Measurements from ENCODE around the gene TIMM44. TPM values are rescaled to one million over a fixed set of nuclear protein-coding genes. Genes with fewer than 3 reads are reported as not detected.
A peak's percentile ranks its signal among the peaks of the same experiment; 100 is the strongest.

The TIMM44 gene
- total RNA-seq, 2 donors from 2014 or later: 37.2 to 47.8 TPM

DNA sequence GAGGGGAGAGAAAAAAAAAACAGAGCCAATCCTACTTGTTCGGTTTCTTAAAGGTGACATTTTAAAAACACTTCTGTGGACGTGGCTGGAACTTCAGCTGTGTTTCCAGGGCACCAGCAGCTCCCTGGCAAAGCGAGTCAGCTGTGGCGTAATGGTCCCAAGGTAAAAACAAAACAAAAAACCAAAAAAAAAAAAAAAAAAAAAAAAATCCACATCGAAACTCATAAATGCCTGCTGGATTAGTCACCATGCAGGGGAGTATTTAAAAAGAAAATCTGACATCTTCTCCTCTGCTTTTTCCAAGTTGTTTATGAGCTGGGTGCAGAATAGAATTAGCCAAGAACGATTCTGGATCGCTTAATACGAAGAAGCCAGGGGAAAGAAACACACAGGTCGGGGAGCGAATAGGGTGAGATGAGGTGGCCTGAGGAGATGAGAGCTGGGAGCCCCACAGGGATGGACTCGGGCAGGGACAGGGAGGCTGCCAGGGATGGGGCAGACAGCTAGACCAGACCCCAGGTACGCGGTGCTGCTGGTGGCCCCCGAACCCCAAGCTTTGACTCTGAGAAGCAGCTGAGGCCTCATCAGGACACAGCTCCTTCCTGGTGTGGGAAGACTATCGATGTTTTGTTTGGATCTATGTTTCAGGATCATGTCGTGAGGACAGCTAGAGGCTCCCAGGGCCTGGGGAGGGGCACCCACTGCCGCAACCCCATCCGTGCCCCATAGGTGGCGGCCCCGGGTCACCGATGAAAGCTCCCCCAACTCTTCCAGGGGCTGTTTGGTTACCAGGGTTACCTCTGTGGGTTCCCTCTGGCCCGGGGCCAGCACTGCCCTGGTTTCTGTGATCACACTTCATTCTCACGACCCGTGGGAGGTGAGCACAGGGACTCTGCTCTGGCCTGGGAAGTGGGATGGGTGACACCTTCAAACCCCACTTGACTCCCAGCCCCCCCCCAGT lies 14.4 kb downstream of the TIMM44 start:
- intact Hi-C loops (cut with DNase I): loop anchor here in 1 of 2 donors (5.0 kb wide), 1 partner anchor 328 kb away; no protein-coding TSS in a partner anchor
- no peak for DNase-seq (ENCODE audit: low spot score)

GRCh38 chr19:7928334-7928706 lies 15.1 kb downstream of the TIMM44 start:
- intact Hi-C loops (cut with DNase I): loop anchor here in 1 of 2 donors (5.0 kb wide), 1 partner anchor 329 kb away; no protein-coding TSS in a partner anchor
- no peak for DNase-seq (ENCODE audit: low spot score)

DNA sequence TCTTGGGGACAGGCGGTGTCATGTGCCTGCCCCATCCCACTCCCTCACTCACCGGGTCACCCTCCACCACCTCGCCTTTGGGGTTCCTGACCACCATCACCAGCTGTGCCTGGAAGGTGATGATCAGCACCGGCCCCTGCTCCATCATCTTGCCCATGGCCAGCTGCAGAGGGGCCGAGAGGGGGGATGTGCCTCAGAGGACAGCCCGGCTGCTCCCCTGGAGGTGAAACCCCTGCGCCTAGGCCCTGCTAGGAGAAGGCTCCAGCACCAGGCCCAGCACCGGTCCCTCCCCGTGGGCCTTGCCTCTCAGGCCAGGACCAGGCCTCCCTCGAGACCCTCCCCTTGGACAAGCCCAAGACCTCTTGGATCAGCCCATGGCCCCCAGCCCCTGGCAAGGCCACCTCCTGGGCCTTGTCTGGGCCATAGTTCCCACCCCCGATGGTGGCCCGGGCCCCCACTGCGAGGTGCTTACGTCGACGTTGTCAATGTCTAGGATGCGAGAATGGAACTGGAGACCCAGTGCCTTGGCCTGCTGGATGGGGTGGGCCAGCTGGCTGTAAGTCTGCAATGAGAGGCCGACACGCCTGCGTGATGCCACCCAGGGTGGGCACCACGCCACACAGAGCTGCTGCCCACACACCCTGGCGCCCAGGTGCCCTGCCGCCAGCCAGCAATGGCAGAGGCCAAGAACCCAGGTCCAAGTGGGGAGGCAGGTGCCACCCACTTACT lies 15.7 kb downstream of the TIMM44 start:
- intact Hi-C loops (cut with DNase I): loop anchor here in 1 of 2 donors (5.0 kb wide), 1 partner anchor 330 kb away; no protein-coding TSS in a partner anchor

DNA sequence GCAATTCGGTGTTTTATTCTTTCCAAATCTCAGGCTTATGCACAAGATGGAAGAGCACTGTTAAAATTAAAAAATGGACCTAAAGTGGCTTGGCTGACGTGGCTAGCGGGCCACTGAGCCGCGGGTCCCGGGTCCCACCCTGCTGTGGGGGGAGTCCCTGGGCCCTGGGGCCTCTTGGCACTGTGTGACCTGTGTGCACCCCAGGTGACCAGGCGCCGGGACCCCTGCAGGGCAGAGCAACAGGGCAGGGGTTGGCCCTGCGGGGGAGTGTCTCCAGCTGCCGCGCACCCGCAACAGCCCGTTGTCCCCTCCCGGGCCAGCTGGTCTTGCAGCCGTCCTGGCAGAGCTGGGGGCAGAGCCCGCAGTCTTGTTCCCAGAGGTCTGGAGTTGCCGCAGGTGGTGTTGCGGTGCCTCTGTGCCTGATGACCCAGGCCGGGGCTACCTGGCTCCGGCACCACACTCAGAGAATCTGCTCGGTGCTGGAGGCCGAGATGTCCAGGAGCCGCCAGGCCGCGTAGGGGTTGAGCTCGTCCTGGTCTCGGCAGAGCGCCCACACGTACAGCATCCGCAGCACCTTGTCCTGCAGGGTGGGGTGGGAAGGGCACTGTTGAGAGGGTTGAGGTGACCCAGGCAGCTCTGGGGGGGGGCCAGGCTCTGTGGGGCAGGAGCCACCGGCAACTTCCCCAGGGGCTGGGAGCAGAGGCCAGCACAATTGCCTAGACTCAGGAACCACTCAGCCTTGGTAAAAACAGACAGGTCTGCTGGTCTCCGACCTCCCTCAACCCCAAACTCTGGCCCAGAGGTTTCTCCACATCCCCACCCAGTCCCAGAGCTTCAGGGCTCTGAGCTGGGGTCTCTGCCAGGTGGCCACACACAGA lies 16.5 kb downstream of the TIMM44 start:
- no peak for DNase-seq (ENCODE audit: low spot score)
- intact Hi-C loops (cut with DNase I): loop anchor here in 1 of 2 donors (5.0 kb wide), 1 partner anchor 330 kb away; no protein-coding TSS in a partner anchor

More for the DNA sequence above, 15.7 kb downstream of the TIMM44 start:
- DNase-seq (ENCODE audit: low spot score): no peak

DNA sequence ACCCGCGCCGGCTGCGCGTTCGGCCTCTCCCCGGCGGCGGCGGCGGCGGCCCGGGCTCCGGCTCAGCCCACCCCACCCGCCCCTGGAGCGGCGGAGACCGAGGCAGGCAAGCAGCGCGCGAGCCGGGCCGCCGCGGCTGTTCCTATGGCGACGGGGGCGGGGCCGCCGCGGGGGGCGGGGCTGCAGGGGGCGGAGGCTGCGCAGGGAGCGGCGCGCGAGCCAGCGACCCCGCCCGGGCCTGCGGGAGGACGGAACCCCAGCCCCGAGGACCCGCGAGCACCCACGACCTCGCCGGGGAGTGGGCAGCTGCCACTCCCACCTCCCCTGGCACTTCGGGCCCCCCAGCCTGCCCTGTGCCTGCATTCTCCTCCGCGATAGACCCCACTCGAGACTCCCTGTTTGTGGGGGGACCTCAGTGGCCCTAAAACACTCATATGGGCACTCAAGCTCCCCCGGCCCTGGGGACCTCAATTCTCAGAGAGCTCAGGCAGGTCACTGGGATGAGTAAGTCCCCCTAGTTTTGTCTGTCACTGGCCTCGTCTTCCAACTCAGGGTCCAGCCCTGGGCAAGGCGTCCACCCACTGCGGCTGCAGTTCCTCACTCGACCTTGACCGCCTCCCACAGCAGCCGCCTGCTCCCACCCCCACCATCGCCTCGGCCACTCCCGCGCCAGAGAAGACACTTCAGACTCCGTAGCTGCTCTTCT lies 17.3 kb downstream of the TIMM44 start, which contains the start of gene CTXN1:
CTXN1 (minus strand) TSS at position 115 of the 706 bp plus-strand sequence. CDS start 597 bp downstream, outside the sequence.
- intact Hi-C loops (cut with DNase I): loop anchor here in 1 of 2 donors (5.0 kb wide), 1 partner anchor 331 kb away; no protein-coding TSS in a partner anchor
- peak; percentile 90 for DNase-seq (ENCODE audit: low spot score)

- peak; percentile 92 for DNase-seq (ENCODE audit: low spot score)
- intact Hi-C loops (cut with DNase I): loop anchor here in 1 of 2 donors (5.0 kb wide), 1 partner anchor 332 kb away; no protein-coding TSS in a partner anchor
Observed at GRCh38 chr19:7925171-7925851, 18.2 kb downstream of the TIMM44 start.

GRCh38 chr19:7924651-7925170 lies 18.8 kb downstream of the TIMM44 start:
- intact Hi-C loops (cut with DNase I): loop anchor here in 1 of 2 donors (5.0 kb wide), 1 partner anchor 333 kb away; no protein-coding TSS in a partner anchor
- no peak for DNase-seq (ENCODE audit: low spot score)

GRCh38 chr19:7924241-7924640 lies 19.2 kb downstream of the TIMM44 start:
- no peak for DNase-seq (ENCODE audit: low spot score)
- intact Hi-C loops (cut with DNase I): no loop called here

DNA sequence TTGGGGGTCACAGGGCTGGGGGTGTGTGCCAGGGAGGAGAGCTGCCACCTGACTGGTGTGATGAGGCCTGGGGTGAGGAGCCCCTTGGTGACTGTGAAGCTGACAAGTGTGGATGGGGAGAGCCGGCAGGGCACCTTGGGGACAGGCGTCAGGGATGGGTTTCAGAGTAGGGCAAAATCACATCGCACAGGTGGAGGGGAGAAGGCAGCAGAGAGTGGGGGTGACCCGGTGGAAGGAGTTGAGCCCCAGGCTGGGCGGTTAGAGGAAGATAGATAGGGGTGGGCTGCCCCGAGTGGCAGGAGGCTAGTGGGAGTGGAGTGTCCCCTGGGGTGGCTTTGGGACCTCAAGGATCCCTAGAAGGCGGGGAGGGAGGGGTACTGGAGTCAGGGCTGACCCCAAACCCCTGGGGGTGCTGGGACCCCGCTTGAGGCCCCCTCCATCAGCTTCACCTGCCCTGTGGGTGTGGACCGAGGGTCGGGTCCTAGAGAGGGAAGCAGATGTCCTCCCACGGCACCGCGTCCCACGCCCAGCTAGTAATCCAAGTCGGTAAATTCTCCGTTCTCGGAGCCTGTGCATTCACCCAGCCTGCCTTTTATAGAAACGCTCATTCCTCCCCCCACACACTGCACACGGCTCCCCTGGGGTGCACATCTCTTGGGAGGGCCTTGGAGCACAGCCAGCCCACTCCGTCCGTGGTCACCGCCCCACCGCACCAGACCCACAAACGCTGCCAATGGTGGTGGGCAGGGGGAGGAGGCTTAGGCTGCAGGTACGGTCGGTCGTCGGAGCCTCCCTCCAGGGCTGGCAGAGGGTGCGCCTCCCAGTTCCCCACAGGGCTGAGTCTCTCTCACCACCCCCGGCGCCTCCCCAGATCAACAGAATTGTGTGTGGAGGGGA lies 19.9 kb downstream of the TIMM44 start:
- intact Hi-C loops (cut with DNase I): no loop called here
- DNase-seq (ENCODE audit: low spot score): no peak

DNA sequence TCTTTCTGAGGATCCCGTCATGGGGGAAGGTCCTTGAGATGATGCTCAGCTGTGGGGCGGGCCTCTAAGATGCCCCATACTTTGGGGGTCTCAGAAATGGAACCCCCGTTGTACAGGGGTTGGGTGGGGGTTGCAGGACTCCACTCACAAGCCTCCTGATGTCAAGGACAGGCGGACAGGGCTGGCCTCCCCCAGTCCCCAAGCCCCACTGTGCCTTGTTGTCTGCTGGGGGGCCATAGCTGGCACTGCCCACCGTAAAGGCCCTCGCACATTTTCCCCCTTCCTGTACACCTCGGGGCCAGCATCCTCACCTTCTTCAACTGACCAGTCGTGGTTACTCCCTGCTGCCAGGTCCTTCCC lies 20.6 kb downstream of the TIMM44 start:
- intact Hi-C loops (cut with DNase I): no loop called here
- DNase-seq (ENCODE audit: low spot score): no peak

DNA sequence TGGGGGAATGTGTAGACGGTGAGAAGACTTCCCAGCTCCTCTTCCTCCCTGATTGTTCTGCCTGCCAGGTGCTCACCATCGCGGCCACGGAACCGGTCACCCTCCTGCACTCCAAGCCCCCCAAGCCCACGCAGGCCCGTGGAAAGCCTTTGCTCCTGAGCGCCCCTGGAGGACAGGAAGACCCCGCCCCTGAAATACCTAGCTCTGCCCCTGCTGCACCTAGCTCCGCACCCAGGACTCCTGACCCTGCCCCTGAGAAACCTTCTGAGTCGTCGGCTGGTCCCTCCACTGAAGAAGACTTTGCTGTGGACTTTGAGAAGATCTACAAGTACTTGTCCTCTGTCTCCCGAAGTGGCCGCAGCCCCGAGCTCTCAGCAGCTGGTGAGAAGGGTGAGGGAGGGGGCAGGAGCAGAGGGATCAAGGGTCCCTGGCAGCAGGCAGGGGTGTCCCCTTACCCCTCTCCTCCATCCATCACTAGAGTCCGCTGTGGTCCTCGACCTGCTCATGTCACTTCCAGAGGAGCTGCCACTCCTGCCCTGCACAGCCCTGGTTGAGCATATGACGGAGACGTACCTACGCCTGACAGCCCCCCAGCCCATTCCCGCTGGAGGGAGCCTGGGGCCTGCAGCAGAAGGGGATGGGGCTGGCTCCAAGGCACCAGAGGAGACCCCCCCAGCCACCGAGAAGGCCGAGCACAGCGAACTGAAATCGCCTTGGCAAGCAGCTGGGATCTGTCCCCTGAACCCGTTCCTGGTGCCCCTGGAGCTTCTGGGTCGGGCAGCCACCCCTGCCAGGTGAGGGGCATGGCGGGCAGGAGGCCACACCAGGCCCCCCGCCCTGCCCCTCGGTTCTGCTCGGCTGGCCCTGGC lies 21.3 kb downstream of the TIMM44 start:
- DNase-seq (ENCODE audit: low spot score): no peak
- intact Hi-C loops (cut with DNase I): no loop called here

DNA sequence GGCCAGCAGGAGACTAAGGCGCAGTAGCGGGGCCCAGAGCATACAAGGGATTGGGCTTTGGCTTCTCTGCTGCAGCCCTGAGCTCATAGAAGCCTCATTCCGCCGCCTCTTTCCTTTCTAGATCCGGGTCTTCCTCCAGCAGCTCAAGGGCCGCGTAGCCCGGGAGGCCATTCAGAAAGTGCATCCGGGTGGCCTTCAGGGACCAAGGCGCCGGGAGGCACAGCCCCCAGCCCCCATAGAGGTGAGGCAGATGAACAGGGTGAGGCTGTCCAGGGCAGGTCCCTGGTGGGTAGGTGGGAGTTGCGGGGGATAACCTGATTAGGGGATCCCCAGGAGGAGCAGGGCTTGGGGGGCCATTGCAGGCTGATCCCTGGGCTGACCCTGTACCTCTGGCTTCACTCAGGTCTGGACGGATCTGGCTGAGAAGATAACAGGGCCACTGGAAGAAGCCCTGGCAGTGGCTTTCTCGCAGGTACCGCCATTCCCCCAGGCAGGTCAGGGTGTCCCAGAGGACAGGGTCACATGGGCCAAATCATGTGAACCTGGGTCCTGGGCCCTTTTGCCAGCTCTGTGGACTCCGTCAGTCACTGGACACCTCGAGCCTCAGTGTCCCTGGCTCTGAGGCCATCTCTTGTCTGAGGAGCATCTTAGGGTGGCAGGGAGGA lies 22.0 kb downstream of the TIMM44 start:
- intact Hi-C loops (cut with DNase I): no loop called here
- no peak for DNase-seq (ENCODE audit: low spot score)

DNA sequence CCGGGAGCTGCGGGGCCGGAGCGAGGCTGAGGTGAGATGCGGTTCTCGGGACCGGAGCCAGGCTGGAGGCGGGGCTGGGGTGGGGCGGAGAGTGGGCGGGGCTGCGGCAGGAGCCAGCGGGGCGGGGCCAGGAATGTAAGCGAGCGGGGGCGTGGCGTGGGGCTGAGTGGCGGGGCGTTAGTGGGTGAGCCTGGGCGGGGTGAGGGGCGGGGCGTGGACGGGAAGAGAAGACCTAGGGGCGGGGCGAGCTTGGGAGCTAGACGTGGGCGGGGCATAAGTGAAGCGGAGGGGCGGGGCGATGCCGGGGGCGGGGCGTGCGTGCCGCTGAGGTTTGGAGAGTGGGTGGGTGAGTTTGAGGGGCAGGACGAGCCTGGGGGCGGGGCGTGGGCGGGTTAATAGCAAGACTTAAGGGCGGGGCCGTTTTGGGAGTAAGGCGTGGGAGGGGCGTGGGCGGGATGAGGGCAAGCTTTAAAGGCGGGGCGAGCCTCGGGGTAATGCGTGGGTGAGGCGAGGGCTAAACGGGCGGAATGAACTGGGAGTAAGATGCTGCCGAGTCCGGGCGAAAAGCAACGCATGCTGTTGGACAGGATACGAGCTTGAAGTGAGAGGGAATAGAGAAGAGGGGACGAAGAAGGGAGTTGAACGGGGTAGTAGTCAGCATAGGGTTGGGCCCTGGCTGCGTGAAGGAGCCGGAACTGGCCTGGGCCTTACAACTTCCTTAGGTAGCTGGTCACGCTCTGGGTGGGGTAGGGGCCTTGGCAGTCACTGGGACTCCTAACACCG lies 22.8 kb downstream of the TIMM44 start:
- peak; percentile 100 for DNase-seq (ENCODE audit: low spot score)
- intact Hi-C loops (cut with DNase I): no loop called here
